ENCODE data around the gene IL16.

- TF ChIP-seq CTCF (IDR thresholded peaks at IDR 0.05; ENCODE audit: low read depth, low read length, missing input control) (no peak), TAF1 (conservative IDR thresholded peaks at IDR 0.05) (no peak), RAD21 (IDR thresholded peaks at IDR 0.05) (no peak), ZBTB33 (IDR thresholded peaks at IDR 0.05) (no peak), JUND (IDR thresholded peaks at IDR 0.05) (no peak), RXRA (IDR thresholded peaks at IDR 0.05) (no peak), EGR1 (IDR thresholded peaks at IDR 0.05; ENCODE audit: low read depth in 2 of 2) (no peak)
Measured at GRCh38 chr15:81225161-81225671, 28.5 kb downstream of the IL16 start.

All from liver (tissue), 3 donors.